GM12872 (cell line): Measurements from ENCODE around the gene CR1.

Experiments
- TF ChIP-seq, protein P1 (sequence below): IDR thresholded peaks from 3 replicates; pipeline ENCODE4 v1.5.1; 2011; ENCODE audit warnings: low read depth, mild to moderate bottlenecking, low read length, moderate library complexity; ENCODE audit not compliant: insufficient read depth

CR1 gene

GRCh38 chr1:207673399-207673798 is 177.4 kb downstream of the CR1 start:
- TF ChIP-seq, protein P1, sequence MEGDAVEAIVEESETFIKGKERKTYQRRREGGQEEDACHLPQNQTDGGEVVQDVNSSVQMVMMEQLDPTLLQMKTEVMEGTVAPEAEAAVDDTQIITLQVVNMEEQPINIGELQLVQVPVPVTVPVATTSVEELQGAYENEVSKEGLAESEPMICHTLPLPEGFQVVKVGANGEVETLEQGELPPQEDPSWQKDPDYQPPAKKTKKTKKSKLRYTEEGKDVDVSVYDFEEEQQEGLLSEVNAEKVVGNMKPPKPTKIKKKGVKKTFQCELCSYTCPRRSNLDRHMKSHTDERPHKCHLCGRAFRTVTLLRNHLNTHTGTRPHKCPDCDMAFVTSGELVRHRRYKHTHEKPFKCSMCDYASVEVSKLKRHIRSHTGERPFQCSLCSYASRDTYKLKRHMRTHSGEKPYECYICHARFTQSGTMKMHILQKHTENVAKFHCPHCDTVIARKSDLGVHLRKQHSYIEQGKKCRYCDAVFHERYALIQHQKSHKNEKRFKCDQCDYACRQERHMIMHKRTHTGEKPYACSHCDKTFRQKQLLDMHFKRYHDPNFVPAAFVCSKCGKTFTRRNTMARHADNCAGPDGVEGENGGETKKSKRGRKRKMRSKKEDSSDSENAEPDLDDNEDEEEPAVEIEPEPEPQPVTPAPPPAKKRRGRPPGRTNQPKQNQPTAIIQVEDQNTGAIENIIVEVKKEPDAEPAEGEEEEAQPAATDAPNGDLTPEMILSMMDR = no peak

GRCh38 chr1:207676153-207676552 is 180.2 kb downstream of the CR1 start:
- TF ChIP-seq, protein P1 = no peak

DNA sequence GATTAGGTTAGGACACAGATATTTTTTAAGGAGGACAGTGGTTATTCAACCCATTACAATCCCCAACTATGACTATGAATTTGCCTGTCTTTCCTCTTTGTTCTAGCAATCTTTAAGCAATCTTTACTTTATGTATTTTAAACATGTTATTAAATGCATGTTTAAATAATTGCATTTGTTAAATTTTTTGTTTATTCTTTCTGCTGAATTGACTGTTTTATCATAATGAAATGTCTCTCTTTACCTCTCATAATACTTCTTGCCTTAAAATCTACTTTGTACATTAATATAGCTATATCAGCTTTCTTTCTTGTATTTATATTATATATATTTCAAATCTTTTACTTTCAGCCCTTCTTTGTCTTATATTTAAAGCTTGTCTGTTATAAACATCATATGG is 195.1 kb downstream of the CR1 start:
- TF ChIP-seq, protein P1 = no peak
